CD4-positive, alpha-beta T cell treated with Interleukin-21 for 1 hour (primary cell): ENCODE data around the gene IL16.

Source experiments
- DNase-seq: peaks from one replicate; pipeline ENCODE4 v3.0.0-alpha.2; 2020

Gene IL16

DNA sequence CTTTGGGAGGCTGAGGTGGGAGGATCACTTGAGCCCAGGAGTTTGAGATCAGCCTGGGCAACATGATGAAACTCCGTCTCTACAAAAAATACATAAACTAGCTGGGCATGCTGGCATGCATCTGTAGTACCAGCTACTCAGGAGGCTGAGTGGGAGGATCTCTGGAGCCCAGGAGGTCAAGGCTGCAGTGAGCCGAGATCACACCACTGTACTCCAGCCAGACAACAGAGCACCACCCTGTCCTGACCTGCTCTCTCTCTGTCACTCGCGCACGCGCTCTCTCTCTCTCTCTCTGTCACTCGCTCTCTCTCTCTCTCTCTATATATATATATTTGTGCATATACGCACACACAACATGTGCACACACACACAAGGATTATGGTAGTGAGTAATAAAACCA, 61.8 kb downstream of the IL16 start:
- no peak for DNase-seq

DNA sequence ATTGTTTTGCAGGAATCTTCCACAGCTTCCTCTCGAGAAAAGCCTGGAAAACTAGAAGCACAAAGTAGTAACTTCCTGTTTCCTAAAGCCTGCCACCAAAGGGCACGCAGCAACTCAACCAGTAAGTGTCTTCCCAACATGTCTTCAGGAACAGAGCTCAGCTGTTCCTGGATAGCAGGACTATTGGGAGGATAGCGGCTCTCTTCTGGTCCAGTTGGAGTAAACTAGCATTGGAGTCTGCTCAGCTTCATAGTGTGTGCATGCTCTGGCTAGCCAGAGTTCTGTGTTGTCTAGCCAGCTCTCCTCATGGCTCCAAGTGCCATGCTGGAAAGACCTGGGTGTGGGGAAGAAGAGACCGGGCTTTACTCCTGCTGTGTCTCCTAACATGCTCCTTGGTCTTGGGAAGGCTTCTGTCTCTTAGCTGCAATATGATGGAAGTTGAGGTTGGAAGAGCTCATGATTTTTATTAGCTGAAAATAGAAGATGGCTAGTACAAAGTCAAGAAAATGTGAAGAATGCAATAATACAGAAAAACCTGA, 63.1 kb downstream of the IL16 start:
- no peak for DNase-seq

DNA sequence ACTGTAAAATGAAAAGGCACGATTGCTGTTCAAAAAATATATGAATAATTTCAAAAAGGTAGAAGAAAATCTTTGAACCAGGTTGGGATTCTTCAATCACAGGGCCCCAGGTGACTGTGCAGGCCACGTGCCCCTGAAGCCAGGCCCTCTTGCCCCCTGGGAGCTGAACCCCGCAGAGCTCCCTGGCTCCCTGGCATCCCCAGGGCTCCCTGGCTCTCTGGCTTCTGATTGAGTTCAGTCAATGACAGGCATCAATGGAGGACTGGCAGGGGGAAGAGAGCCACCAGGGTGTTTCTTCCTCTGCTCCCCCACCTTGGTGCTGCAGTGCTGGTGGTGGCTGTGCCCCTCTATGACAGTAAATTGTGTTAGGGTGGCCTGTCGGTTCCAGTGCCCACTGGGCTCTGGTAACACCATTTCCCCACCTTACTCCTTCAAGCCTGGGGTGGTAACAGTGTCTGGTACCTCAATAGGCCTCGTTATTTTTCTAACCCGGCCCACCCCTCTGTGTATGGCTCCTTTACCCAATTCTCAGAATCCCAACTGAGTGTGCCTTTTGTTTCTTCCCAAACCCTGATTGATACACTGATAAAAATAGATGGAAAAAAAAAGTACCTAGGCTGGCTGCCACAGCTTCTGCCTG, 64.6 kb downstream of the IL16 start:
- no peak for DNase-seq

DNA sequence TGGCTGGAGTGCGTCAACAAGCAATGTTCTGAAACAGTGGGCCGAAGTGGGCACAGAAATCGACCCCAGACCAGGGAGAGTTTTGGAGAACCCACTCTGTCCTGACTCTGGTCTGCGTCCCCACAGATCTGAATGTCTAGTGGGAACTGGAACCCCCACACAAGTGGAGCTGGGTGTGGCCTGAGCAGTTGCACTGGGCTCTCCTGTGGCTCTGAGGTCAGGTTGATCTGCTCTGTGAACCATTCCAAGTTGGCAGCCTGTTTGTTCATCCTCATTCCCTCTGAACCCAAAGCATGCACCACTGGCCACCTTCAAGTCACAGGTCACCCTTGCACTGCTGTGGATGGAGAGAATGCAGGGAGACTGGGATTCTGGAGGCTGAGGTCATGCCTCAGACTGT, 66.8 kb downstream of the IL16 start:
- no peak for DNase-seq

DNA sequence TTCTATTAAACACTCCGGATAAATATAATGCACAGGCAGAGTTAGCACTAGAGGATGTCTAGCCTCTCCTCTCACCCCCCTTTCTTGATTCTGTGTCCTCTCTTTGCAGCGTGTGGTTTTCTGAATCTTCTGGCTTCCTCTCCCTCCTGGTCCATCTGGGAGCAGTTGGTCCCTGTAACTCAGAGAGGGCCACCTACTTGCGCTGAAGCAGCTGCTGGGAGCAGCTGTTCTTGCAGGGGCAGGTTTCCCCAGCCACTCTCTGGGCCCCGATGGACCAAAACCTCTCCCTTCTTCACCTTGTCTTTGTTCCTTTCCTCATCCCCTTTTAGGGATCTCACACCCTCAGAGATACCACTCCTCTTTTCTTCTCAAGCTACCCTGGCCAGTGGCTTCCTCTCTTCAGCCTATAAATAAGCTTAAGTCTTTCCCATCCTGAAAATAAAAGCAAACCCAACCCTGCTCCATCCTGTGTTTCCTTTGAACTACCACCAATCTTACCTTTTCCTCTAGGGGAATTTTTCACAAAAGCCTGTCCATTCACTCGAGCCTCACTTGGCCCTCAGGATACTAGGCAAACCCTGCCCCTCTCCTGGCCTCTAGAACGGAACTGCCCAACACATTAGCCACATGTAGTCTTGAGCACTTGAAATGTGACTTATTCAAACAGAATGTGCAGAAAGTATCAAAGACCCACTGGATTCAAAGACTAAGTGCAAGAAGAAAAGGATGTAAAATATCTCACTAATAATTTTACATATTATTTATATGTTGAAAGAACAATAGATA, 67.6 kb downstream of the IL16 start:
- DNase-seq = no peak

DNA sequence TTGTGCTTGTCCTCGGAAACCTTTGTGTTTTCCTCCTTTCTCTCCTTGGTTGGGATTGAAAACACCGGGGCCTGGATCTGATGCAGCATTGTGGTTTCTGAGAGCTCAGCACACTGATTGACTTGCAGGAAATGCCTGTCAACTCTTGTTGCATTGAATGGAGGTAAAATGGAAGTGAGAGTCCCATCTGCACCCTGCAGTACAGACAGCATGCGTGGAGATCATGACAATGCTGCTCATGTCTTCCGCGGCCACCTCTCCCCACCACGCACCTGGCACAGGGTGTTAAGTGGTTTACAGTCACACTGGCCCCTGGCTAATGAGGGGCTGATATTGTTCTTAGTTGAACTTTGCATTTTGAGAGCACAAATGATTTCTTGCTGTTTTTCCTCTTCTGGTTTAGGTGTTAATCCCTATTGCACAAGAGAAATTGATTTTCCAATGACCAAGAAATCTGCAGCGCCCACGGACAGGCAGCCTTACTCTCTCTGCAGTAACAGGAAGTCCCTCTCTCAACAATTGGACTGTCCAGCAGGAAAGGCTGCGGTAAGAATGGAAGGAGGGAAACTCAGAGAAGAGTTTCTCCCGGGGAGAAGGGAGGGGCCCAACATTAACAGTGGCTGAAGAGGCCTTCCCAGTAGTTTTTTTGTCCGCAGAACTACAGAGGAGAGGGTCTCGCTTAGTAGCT, 68.7 kb downstream of the IL16 start:
- DNase-seq = no peak

DNA sequence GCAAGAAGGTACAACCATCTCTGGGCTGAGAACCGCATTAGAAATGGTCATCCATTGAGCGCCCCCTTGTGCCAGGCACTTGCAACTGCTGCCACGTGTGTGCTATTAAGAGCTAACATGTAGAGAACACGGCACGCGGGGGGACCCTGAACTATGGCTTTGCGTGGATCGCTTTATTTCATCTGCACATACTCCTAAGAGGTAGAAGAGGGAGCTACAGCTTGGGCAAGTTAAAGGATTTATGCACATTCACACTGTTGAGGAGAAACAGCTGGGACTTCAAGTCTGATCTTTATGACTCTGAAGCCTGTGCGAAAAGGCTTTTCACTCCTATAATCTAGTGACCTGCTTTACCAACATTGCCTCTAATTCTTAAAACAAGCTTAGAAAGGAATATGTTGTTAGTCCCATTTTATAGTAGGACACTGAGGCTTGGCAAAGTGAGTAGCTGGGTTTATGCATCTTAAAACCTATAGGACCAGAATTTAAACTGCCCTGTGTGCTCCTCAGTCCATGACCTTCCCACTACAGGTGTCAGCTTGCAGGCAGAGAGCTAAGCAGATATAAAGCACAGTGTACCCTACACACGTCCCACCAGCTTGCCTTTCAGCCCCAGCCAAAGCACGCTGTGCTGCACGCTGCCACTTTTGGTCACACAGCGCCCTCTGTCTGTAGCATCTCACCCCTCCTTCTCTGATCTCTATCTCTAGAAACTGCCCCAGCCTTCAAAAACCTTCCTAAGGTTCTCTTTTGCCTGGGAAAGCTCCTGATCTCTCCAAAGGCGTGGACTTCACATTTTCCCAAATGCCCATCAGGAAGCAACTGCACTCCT, 69.5 kb downstream of the IL16 start:
- DNase-seq = peak; percentile 80

DNA sequence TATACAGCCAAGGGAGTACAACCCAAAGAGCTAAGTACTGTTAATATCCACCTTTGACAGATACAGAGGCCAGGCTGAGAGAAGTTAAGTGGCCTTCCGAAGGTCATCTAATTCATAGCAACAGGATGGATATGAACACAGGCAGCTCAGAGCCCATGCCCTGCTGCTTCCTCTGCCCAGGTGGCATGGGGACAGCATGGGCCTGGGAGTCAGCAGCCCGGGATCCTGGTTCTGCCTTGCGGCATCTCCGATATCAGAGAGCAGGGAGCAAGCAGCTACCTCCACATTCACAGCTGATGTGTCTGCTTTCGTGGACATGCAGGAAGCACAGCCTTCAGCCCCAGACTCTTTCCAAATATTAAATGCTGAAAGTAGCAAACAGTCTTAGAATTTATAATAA, 71.7 kb downstream of the IL16 start:
- no peak for DNase-seq

DNA sequence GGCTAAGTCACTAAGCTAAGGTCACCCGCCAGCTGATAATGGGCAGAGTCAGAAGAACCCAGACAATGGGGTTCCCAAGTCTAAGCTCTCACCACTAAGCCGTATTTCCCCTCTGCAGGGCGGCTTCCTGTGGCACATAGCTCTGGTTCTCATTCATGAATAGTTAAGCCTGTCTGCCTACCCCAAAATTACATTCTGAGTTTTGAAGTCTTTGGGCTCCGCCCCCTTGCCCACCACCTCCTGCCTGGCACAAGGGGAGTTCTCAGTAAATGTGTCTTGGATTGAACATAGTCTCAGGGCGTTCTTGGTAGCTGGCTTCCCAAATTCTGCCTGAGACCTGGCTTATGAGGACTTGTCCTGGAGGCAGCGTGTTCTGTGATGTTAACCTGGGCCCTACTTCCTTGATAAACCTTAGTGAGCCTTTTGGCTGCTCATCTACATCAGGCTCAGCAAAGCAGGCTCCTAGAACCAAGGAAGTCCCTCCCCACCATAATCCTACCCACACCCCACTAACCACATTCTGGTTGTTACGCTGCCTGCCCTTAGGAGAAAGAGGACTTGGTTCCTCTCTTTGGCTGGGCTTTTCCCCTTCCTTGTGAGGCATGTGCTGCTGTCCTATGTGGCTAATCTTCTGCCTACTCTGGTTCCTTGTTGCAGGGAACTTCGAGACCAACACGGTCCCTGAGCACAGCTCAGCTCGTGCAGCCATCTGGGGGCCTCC, 72.4 kb downstream of the IL16 start:
- DNase-seq = peak; percentile 13

DNA sequence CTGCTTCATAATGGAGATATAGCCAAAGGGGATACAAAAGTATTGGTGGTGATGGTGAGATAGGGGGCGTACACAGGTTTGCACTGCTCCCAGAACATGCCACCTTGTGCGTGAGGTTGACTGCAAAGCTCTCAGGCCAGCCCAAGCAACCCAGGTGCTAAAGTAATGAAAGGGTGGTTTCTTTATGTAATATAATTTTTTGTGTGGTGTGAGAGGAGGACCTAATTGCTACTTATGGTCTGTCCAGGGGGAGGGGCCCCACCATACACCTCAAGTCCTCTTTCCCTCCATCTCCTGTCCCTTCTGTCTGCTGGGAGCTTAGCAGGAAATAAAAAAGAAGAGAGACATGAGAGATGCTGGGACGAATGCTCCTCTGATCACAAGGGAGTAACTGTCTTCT, 73.5 kb downstream of the IL16 start:
- DNase-seq = no peak

DNA sequence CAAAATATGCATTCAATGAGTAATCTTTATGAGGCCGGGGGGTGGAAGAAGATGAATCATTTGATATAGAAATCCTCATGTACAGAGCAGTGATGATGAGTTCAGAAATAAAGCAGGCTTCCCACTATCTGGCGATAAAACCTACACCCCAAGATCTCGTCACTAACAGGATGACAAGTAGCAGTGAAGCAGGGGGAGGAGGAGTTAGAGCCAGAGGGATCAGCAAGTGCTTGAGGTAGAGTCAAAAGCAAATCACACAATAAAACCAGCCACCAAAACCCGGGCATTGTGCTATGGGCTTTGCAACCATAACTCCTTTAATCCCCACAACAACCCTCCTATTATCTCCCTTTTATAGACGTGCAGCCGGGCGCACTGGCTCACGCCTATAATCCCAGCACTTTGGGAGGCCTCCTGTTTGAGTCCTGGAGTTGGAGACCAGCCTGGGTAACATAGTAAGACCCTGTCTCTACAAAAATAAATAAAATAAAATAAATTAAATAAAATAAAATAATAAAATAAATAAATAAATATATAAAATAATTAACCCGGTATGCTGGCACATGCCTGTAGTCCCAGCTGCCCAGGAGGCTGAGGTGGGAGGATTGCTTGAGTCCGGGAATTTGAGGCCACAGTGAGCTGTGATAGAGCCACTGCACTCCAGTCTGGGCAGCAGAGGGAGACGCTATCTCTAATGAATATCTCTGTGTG, 74.3 kb downstream of the IL16 start:
- no peak for DNase-seq

DNA sequence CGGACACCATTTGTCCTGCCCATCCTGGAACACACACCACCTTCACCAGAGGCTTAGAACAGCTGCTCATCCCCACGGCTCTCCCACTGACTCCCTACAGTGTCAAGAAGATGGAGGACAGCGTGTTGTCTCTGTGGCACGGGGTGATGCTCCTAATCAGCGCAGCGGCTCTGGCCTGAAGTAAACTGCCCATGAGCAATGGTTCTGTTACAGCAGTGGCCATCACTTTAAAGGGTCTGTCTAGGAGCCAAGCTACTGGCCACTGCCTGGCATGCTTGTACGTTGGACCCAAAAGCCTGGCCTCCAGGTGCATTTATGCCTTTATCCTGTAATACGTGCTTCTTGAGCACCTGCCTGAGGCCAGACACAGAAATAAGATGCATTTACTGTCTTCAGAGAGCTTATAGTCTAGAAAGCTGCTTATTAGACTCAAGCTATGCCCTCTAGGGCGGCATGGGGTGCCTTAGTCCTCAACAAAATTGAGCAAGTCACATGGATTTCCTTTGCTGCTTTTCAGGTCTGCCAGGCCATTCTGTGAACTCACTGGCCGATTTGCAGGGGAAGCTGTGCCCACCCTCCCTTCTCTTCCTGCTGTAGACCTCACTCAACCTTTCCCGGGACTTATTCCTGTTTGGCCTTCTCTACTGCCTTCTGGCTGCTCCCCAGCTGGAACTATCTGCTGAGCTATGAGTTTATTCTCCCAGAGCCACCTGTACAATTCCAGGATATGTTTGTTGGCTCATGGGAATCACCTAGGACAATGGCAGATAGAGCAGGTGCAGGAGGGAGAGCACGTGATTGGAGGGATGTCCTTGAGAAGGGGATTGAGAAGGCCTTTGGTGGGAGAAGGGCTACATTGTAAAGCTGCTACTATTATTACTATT, 75.3 kb downstream of the IL16 start:
- DNase-seq = no peak

DNA sequence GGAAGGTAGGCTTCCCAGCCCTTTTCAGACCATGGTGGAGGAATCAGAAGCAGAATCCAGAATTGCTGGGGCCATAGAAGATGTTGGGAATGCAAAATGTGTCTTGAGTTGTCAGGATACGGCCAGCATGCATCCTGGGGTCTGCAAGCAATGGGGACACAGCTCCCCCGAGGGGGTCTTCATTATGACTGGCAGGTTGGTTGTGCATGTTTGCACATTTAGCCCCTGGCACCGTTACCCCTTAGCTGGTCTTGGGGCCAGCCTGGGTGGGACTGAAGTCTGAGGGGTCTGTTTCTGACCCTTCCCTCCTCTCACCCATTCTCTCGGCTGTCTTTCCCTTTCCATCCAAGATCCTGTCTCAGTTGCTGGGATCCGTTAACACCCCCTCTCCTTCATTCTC, 76.5 kb downstream of the IL16 start:
- no peak for DNase-seq

DNA sequence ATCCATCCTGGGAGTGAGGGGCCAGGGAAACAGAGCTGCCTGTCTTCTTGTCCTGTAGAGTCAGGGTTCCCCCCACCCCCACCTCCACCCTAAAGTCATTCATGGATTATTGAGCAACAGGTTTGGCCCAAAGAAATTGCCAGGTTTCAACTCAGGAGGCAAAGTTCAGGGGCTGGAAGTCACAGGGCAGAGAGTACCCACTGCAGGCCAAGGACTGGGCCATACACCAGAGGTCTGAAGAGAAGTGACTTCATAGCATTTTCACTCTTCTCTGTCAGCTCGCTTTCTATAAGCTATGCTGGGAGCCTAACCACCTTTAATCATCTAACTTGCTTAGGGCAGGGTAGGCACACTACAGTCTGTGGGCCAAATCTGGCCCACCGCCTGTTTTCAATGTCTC, 77.2 kb downstream of the IL16 start:
- no peak for DNase-seq

DNA sequence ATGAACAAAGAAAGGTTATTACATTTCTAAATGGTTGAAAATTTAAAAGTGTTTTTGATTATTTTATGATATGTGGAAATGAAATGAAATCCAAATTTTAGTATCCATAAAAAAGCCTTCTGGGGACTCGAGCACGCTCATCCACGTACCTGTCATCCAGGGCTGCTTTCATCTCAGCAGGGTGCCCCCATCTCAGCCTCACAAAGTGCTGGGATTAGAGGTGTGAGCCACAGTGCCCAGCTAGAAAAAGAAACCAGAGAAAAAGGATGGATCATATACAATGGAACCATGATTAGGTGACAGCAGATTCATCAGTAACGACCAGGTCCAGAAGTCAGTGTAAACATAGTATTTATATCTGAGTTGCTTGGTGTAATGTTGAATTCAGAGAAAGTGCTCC, 77.6 kb downstream of the IL16 start:
- DNase-seq = no peak

DNA sequence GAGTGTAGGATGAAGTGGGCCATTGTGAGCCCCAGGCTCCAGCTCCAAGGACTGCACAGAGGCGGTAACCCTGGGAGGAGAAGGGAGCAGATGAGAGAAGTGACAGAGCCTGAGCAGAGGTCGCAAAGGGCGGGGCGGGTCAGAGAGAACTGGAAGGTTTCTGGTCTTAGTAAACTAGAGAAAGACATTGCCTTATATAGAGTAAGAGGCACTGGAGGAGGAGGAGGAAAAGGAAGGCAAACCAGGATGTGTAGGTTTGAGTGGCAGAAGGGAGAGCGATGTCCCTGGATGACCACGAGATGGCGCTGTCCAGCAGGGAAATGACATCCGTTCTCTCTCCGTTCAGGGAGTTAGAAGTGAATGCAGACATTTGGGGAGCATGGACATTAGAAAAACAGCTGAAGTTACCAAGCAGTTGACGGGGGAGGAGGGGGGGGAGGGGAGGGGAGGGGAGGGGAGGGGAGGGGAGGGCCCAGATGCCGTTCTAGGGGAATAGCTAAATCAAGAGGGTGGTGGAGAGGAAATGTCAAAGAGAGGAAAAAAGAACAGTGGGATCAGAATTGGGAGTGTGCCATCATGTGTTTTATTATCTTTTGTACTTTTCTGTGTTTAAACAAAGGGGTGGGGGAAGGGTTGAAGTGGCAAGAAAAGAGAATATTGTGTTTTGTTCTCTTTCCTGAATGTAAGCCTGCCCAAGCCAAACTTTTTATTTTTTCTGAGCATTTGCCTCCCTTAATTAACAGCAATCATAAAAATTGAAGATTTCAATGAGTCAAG, 78.4 kb downstream of the IL16 start:
- DNase-seq = peak; percentile 82

DNA sequence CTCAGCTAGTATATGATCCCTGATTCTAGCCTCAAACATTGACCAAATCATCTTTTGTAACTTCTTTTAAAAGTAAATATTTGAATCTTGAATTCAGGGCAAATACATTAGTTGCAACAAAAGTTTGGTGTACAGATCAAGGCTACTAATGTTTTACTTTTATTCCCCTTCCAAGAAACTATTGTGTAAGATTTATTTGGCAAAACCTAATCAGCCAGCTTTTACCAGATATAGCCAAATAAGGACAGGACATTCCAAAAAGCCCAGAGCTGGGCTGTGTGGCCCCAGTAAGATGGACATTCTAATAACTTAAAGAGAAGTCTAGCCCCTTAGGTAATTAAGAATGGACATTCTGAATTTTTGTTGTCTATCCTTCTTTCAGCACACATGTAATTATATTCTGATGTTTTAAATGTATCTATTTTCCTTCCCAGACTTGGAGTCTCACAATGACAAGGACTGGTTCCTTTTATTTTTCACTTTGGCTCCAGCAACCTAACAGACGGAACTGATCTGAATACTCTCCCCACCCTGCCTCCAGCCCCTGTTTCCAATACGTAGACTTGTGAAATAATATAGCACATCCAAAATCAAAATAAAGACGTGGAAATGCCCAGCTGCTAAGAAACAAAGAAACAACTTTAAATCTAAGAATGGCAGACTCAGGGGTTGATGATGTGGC, 79.2 kb downstream of the IL16 start:
- no peak for DNase-seq

DNA sequence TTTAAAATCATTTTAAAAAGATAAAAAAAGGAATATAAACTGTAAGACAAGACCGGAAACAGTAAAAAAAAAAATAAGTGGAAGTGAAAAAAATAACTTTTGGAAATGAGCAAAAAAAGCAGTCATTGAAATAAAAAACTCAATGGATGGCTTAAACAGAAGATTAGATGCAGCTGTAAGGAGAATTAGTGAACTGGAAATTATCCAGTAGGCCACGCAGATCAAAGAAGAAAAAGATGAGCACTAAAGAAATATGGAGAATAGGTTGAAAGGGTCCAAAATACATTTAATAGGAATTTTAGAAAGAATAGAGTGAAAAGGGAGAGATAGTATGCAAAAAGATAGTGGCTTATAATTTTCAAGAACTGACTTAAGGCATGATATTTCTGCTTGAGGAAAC, 80.3 kb downstream of the IL16 start:
- no peak for DNase-seq

DNA sequence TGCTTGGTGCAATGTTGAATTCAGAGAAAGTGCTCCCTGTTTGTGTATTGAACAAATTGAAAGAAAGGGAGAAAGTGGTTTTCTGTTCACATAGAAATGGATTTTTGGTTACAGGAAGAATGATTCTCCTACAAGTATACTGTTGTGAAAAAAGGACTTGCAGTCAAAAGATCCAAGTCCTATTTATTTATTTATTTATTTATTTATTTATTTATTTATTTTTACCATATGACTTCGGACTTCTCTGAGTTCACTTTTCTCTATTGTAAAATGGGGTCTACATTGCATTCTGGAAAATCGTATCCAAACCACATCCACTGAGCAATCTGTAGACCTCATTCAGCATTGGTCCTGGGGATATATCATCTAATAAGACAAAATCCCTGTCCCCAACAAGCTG, 81.2 kb downstream of the IL16 start:
- no peak for DNase-seq
